Measurements from ENCODE around the gene PLCB2.

Gene PLCB2

GRCh38 chr15:40323239-40323952 is 15.7 kb upstream of the PLCB2 start, which contains the start of gene INAFM2:
INAFM2 (plus strand) TSS chr15:40323692; CDS start chr15:40324056, 364 bp downstream.
- no peak for TF ChIP-seq ZNF274 (IDR thresholded peaks at IDR 0.05; ENCODE audit: low read depth, low read length)
- no peak for TF ChIP-seq SUZ12 (IDR thresholded peaks at IDR 0.05; ENCODE audit: extremely low read depth, insufficient read depth, insufficient read length)
- TF ChIP-seq YY1 (IDR thresholded peaks at IDR 0.05; ENCODE audit: insufficient read depth, insufficient read length): no peak
- no peaks in the 10 kb centered on the region for H3K9me3 ChIP-seq (ENCODE audit: insufficient read depth, low read length)
- peaks cover 14% of the 10 kb centered on the region for H3K36me3 ChIP-seq (ENCODE audit: insufficient read depth, insufficient read length, low read length)
- H3K27me3 ChIP-seq (ENCODE audit: insufficient read depth, insufficient read length): peaks cover 4% of the 10 kb centered on the region
- H3K9ac ChIP-seq (ENCODE audit: insufficient read length, low read depth): peak within 1 kb of the TSS; percentile 79
- peak; percentile 91 for DNase-seq (ENCODE audit: low read depth, low spot score)
- peak within 1 kb of the TSS; percentile 71 for H3K4me3 ChIP-seq (ENCODE audit: insufficient read length, low read depth)
- H3K4me1 ChIP-seq (ENCODE audit: insufficient read depth, insufficient read length): peaks cover 16% of the 10 kb centered on the region

- H3K36me3 ChIP-seq (ENCODE audit: insufficient read depth, insufficient read length, low read length): peaks cover 14% of the 10 kb centered on the region
- no peak for DNase-seq (ENCODE audit: low read depth, low spot score)
- H3K9me3 ChIP-seq (ENCODE audit: insufficient read depth, low read length): no peaks in the 10 kb centered on the region
- peaks cover 4% of the 10 kb centered on the region for H3K27me3 ChIP-seq (ENCODE audit: insufficient read depth, insufficient read length)
- no peak for TF ChIP-seq SUZ12 (IDR thresholded peaks at IDR 0.05; ENCODE audit: extremely low read depth, insufficient read depth, insufficient read length)
- no peak for TF ChIP-seq ZNF274 (IDR thresholded peaks at IDR 0.05; ENCODE audit: low read depth, low read length)
- TF ChIP-seq YY1 (IDR thresholded peaks at IDR 0.05; ENCODE audit: insufficient read depth, insufficient read length): no peak
- H3K4me1 ChIP-seq (ENCODE audit: insufficient read depth, insufficient read length): peaks cover 15% of the 10 kb centered on the region
- peak overlapping the region; percentile 72 for H3K9ac ChIP-seq (ENCODE audit: insufficient read length, low read depth)
- peak overlapping the region; percentile 28 for H3K4me3 ChIP-seq (ENCODE audit: insufficient read length, low read depth)
These were observed 14.9 kb upstream of the PLCB2 start for GRCh38 chr15:40322531-40323238.

- H3K9ac ChIP-seq (ENCODE audit: insufficient read length, low read depth): no peak overlapping the region
- DNase-seq (ENCODE audit: low read depth, low spot score): no peak
- peaks cover 5% of the 10 kb centered on the region for H3K36me3 ChIP-seq (ENCODE audit: insufficient read depth, insufficient read length, low read length)
These were observed 13.2 kb upstream of the PLCB2 start for GRCh38 chr15:40320931-40321371.

GRCh38 chr15:40320409-40320808 is 12.7 kb upstream of the PLCB2 start:
- Histone ChIP-seq H3K4me1 (ENCODE audit: insufficient read depth, insufficient read length) (peaks cover 15% of the 10 kb centered on the region), H3K9ac (ENCODE audit: insufficient read length, low read depth) (no peak overlapping the region), H3K4me3 (ENCODE audit: insufficient read length, low read depth) (no peak overlapping the region), H3K36me3 (ENCODE audit: insufficient read depth, insufficient read length, low read length) (no peaks in the 10 kb centered on the region), H3K27me3 (ENCODE audit: insufficient read depth, insufficient read length) (peaks cover 4% of the 10 kb centered on the region), H3K9me3 (ENCODE audit: insufficient read depth, low read length) (no peaks in the 10 kb centered on the region)
- DNase-seq (ENCODE audit: low read depth, low spot score): no peak
- TF ChIP-seq YY1 (IDR thresholded peaks at IDR 0.05; ENCODE audit: insufficient read depth, insufficient read length): no peak
- no peak for TF ChIP-seq ZNF274 (IDR thresholded peaks at IDR 0.05; ENCODE audit: low read depth, low read length)
- TF ChIP-seq SUZ12 (IDR thresholded peaks at IDR 0.05; ENCODE audit: extremely low read depth, insufficient read depth, insufficient read length): no peak

More at GRCh38 chr15:40320931-40321371, 13.2 kb upstream of the PLCB2 start:
- Histone ChIP-seq H3K27me3 (ENCODE audit: insufficient read depth, insufficient read length) (peaks cover 4% of the 10 kb centered on the region), H3K4me3 (ENCODE audit: insufficient read length, low read depth) (no peak overlapping the region), H3K4me1 (ENCODE audit: insufficient read depth, insufficient read length) (peaks cover 15% of the 10 kb centered on the region), H3K9me3 (ENCODE audit: insufficient read depth, low read length) (no peaks in the 10 kb centered on the region)
- TF ChIP-seq YY1 (IDR thresholded peaks at IDR 0.05; ENCODE audit: insufficient read depth, insufficient read length) (no peak), SUZ12 (IDR thresholded peaks at IDR 0.05; ENCODE audit: extremely low read depth, insufficient read depth, insufficient read length) (no peak), ZNF274 (IDR thresholded peaks at IDR 0.05; ENCODE audit: low read depth, low read length) (no peak)

GRCh38 chr15:40317580-40317979 is 9.8 kb upstream of the PLCB2 start:
- Histone ChIP-seq H3K4me3 (ENCODE audit: insufficient read length, low read depth) (no peak overlapping the region), H3K9me3 (ENCODE audit: insufficient read depth, low read length) (no peaks in the 10 kb centered on the region), H3K27me3 (ENCODE audit: insufficient read depth, insufficient read length) (peaks cover 4% of the 10 kb centered on the region), H3K36me3 (ENCODE audit: insufficient read depth, insufficient read length, low read length) (no peaks in the 10 kb centered on the region), H3K4me1 (ENCODE audit: insufficient read depth, insufficient read length) (peaks cover 13% of the 10 kb centered on the region), H3K9ac (ENCODE audit: insufficient read length, low read depth) (no peak overlapping the region)
- no peak for TF ChIP-seq SUZ12 (IDR thresholded peaks at IDR 0.05; ENCODE audit: extremely low read depth, insufficient read depth, insufficient read length)
- no peak for TF ChIP-seq YY1 (IDR thresholded peaks at IDR 0.05; ENCODE audit: insufficient read depth, insufficient read length)
- no peak for TF ChIP-seq ZNF274 (IDR thresholded peaks at IDR 0.05; ENCODE audit: low read depth, low read length)
- no peak for DNase-seq (ENCODE audit: low read depth, low spot score)

- Histone ChIP-seq H3K4me3 (ENCODE audit: insufficient read length, low read depth) (no peak overlapping the region), H3K4me1 (ENCODE audit: insufficient read depth, insufficient read length) (peaks cover 8% of the 10 kb centered on the region), H3K9me3 (ENCODE audit: insufficient read depth, low read length) (no peaks in the 10 kb centered on the region), H3K9ac (ENCODE audit: insufficient read length, low read depth) (no peak overlapping the region), H3K27me3 (ENCODE audit: insufficient read depth, insufficient read length) (peaks cover 3% of the 10 kb centered on the region), H3K36me3 (ENCODE audit: insufficient read depth, insufficient read length, low read length) (no peaks in the 10 kb centered on the region)
- no peak for DNase-seq (ENCODE audit: low read depth, low spot score)
- TF ChIP-seq YY1 (IDR thresholded peaks at IDR 0.05; ENCODE audit: insufficient read depth, insufficient read length): no peak
- TF ChIP-seq ZNF274 (IDR thresholded peaks at IDR 0.05; ENCODE audit: low read depth, low read length): no peak
- no peak for TF ChIP-seq SUZ12 (IDR thresholded peaks at IDR 0.05; ENCODE audit: extremely low read depth, insufficient read depth, insufficient read length)
These were observed 9.2 kb upstream of the PLCB2 start for GRCh38 chr15:40316931-40317330.

GRCh38 chr15:40314723-40315276 is 7.1 kb upstream of the PLCB2 start:
- no peak for TF ChIP-seq ZNF274 (IDR thresholded peaks at IDR 0.05; ENCODE audit: low read depth, low read length)
- TF ChIP-seq YY1 (IDR thresholded peaks at IDR 0.05; ENCODE audit: insufficient read depth, insufficient read length): no peak
- no peak for TF ChIP-seq SUZ12 (IDR thresholded peaks at IDR 0.05; ENCODE audit: extremely low read depth, insufficient read depth, insufficient read length)
- DNase-seq (ENCODE audit: low read depth, low spot score): no peak

More at GRCh38 chr15:40314723-40315276, 7.1 kb upstream of the PLCB2 start:
- Histone ChIP-seq H3K4me1 (ENCODE audit: insufficient read depth, insufficient read length) (peaks cover 4% of the 10 kb centered on the region), H3K9me3 (ENCODE audit: insufficient read depth, low read length) (no peaks in the 10 kb centered on the region), H3K36me3 (ENCODE audit: insufficient read depth, insufficient read length, low read length) (no peaks in the 10 kb centered on the region), H3K9ac (ENCODE audit: insufficient read length, low read depth) (no peak overlapping the region), H3K27me3 (ENCODE audit: insufficient read depth, insufficient read length) (peaks cover 4% of the 10 kb centered on the region), H3K4me3 (ENCODE audit: insufficient read length, low read depth) (no peak overlapping the region)
